Activated naive CD4-positive, alpha-beta T cell treated with anti-CD3 and anti-CD28 coated beads for 36 hours (primary cell): ENCODE measurements around the gene KCP. TPM values are rescaled to one million over a fixed set of nuclear protein-coding genes. Genes with fewer than 3 reads are reported as not detected.

ENCODE experiments used
- CTCF ChIA-PET: fragments of 350-600 bp; sonication (Branson Sonifier 250); formaldehyde crosslinking; loops from one replicate; lab custom pipeline; 2021; ENCODE audit warnings: antibody characterized with exemption; lab: Charles Lee
- DNase-seq: peaks from one replicate; pipeline ENCODE4 v3.0.0-alpha.2; 2020
- H3K27ac Mint-ChIP-seq: one replicate; pipeline ENCODE4 v1.8.0; 2021; ENCODE audit warnings: mild to moderate bottlenecking, mixed read lengths
- H3K27me3 Mint-ChIP-seq: one replicate; pipeline ENCODE4 v1.8.0; 2021; ENCODE audit warnings: low read depth, mixed read lengths
- H3K36me3 Mint-ChIP-seq: one replicate; pipeline ENCODE4 v1.8.0; 2021; ENCODE audit warnings: low read depth, mixed read lengths
- H3K4me1 Mint-ChIP-seq: one replicate; pipeline ENCODE4 v1.8.0; 2021; ENCODE audit warnings: low read depth, mixed read lengths
- H3K4me3 Mint-ChIP-seq: one replicate; pipeline ENCODE4 v1.8.0; 2021; ENCODE audit warnings: mild to moderate bottlenecking, moderate library complexity, mixed read lengths
- H3K9me3 Mint-ChIP-seq: one replicate; pipeline ENCODE4 v1.8.0; 2021; ENCODE audit warnings: mixed read lengths
- intact Hi-C: fragments of 100-400 bp; cut with micrococcal nuclease; formaldehyde crosslinking; loops from one replicate; pipeline ENCODE4 v1.15.1; 2023
- total RNA-seq, 2 experiments: library from RNA; stranded (reverse); gene quantifications; one replicate each; pipeline ENCODE4 v1.2.3, GENCODE V29; 2021

Gene KCP
- total RNA-seq = not detected

DNA sequence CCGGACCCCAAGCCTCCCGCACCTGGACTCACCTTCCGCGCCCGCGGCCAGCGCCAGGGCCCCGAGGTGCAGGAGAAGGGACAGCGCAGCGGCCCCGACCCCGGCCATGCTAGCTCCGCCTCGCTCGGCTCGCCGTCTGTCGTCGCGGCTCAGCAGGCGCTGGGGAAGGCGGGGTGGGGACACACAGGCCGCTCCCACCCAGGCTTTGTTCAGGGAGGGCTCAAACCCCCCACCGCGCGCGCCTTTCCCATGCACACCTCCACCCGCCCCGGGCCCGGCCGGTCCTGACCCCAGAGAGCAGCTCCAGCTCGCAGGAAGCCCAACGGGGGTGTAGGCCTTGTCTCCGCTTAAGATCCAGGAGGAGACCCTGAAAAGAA, at the start of gene KCP:
Gene KCP, minus strand, starts transcription at position 141 of the 377 bp plus-strand sequence. Its CDS starts 33 bp downstream, at position 108.
- no peak for DNase-seq
- Mint-ChIP-seq H3K27ac (no peak within 1 kb of the TSS), H3K4me3 (no peak within 1 kb of the TSS), H3K9me3 (no peaks in the 10 kb centered on the region), H3K36me3 (no peaks in the 10 kb centered on the region), H3K4me1 (peaks cover 9% of the 10 kb centered on the region), H3K27me3 (peaks cover 49% of the 10 kb centered on the region)
- CTCF ChIA-PET = interaction anchor here (0.8 kb wide), 1 partner anchor 181 kb away, joined by 4 read pairs; no protein-coding TSS in a partner anchor
- intact Hi-C loops = no loop called here

DNA sequence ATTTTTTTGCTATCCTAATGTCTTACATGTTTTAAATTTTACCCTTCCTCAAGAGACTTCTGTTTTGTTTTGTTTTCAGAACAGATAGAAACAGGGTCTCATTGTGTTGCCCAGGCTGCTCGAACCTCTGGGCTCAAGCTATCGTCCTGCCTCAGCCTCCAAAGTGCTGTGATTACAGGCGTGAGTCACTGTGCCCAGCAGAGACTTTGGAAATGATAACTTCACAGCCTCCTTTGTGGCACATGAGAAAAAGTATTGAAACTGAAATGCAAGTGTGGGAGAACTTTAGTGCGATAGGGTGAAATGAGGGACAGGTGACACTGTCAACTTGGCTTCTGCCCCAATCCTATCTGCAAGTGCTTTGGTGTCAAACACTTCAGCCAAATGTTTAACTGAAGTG, 48.8 kb upstream of the KCP start:
- DNase-seq = peak; percentile 39
- no peaks in the 10 kb centered on the region for H3K9me3 Mint-ChIP-seq
- no peaks in the 10 kb centered on the region for H3K27me3 Mint-ChIP-seq
- H3K4me1 Mint-ChIP-seq = peaks cover 39% of the 10 kb centered on the region
- intact Hi-C loops = no loop called here
- no peak overlapping the region for H3K27ac Mint-ChIP-seq
- CTCF ChIA-PET = interaction anchor here (0.9 kb wide), 1 partner anchor 10 kb away, joined by 3 read pairs; no protein-coding TSS in a partner anchor
- H3K4me3 Mint-ChIP-seq = no peak overlapping the region
- peaks cover 47% of the 10 kb centered on the region for H3K36me3 Mint-ChIP-seq

DNA sequence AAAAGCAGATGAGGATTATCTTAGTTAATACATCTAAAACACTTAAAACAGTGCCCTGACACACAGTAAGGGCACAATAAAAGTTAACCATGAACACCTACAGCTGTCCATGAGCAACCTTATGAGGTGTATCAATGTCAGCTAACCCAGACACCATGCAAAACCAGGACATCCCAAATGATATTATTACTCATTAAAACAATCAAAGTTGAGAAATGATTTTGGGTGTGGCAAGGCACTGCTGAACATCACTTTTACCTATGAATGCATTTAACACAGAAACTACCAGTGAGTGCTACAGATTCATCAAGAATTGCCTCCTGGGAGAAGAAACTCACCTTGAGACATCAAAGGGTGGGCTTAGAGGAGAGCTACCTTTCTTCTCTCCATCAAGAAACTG, 45.5 kb upstream of the KCP start:
- H3K4me1 Mint-ChIP-seq = peaks cover 15% of the 10 kb centered on the region
- H3K36me3 Mint-ChIP-seq = peaks cover 51% of the 10 kb centered on the region
- intact Hi-C loops = no loop called here
- H3K27me3 Mint-ChIP-seq = no peaks in the 10 kb centered on the region
- H3K9me3 Mint-ChIP-seq = no peaks in the 10 kb centered on the region
- no peak overlapping the region for H3K27ac Mint-ChIP-seq
- CTCF ChIA-PET = interaction anchor here (1.3 kb wide), 1 partner anchor 72 kb away, joined by 4 read pairs; no protein-coding TSS in a partner anchor
- no peak for DNase-seq
- H3K4me3 Mint-ChIP-seq = no peak overlapping the region

DNA sequence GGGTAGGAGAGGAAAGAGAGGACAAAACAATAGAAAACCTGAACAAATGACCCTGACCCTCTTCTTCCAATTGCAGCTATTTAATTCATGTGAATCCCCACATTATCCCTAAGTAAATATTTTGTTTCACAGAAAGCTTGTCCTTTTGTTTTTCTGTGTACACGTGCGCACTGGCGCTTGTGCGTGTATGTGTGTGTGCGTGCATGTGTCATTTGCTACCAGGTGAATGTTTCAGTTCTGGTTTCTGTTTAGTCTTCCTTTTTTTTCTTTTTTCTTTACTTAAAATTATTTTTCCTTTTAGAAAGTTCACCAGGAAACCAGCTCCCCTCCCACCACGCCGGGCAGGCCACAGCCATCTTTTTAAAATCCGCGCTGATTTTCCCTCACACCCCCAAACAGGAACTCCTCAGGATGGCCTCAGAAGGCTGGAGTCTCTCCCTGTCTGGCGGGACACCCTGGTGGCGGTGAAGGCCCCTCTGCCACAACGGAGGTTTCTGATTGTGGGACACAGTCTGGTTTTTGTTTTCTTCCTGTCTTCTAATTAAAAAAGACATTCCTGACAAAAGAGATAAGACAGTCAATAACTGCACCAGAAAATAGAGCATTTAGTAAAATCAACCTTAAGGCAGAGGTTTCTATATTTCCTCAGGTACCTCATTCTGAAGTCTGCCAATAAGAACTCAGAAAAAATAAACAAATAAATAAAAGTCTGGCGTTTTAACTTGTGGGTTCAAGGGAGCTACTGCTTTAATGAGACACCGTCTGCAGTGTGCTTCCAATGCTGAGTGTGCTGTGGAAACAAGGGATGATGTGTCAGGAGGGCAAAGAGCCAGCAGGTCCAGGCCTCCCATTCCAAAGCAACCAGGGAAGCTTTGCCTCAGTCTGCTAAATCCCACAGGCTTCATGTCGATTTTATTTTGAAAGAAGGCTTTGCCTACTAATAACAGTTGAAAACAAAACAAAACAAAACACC, 44.6 kb upstream of the KCP start:
- CTCF ChIA-PET = interaction anchor here (1.5 kb wide), 1 partner anchor 137 kb away, joined by 3 read pairs; no protein-coding TSS in a partner anchor
- Mint-ChIP-seq H3K4me1 (peaks cover 15% of the 10 kb centered on the region), H3K27ac (no peak overlapping the region), H3K9me3 (no peaks in the 10 kb centered on the region), H3K36me3 (peaks cover 51% of the 10 kb centered on the region), H3K4me3 (no peak overlapping the region), H3K27me3 (no peaks in the 10 kb centered on the region)
- intact Hi-C loops = no loop called here
- no peak for DNase-seq

DNA sequence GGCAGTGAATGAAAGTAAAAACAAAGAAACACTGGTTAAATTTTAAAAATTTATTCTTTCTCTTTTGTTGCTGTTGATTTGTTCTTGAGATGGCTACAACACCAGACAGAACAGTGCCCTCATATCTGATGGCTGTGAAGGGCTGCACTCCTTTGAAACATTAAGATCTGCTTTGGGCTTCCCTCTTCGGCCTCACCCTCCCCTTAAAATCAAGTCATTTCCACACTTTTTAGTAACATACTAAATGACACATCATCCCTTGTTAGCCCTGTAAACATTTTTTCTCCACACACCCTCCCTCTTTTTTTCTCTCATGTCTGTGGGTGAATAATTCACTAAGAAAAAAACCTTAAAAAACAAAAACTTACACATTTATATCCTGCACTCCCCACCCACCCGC, 43.6 kb upstream of the KCP start:
- intact Hi-C loops = no loop called here
- H3K4me3 Mint-ChIP-seq = no peak overlapping the region
- DNase-seq = no peak
- H3K4me1 Mint-ChIP-seq = peaks cover 7% of the 10 kb centered on the region
- H3K36me3 Mint-ChIP-seq = peaks cover 42% of the 10 kb centered on the region
- no peak overlapping the region for H3K27ac Mint-ChIP-seq
- CTCF ChIA-PET = interaction anchor here (0.7 to 1.5 kb wide), 2 partner anchors 95 to 138 kb away, joined by 3 read pairs; no protein-coding TSS in a partner anchor
- H3K9me3 Mint-ChIP-seq = no peaks in the 10 kb centered on the region
- no peaks in the 10 kb centered on the region for H3K27me3 Mint-ChIP-seq

DNA sequence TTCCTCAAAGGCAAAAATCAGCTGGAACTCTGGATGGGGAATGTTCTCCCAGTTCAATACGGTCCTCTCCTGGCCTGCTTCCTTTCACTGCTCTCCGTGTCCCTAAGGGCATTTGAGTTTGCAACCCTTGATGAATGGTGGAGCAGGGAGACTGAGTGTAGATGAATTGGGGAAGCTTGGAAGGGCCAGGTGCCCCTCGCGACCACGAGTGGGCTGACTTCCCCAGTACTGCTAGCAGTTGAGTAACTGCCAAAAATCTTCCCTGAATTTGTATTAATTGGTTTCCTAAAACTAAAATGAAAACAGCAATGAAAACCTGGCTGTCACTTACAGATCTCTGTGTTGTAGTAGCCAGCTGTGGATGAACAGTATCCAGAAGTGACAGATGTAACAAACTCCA, 40.8 kb upstream of the KCP start:
- H3K27ac Mint-ChIP-seq = no peak overlapping the region

DNA sequence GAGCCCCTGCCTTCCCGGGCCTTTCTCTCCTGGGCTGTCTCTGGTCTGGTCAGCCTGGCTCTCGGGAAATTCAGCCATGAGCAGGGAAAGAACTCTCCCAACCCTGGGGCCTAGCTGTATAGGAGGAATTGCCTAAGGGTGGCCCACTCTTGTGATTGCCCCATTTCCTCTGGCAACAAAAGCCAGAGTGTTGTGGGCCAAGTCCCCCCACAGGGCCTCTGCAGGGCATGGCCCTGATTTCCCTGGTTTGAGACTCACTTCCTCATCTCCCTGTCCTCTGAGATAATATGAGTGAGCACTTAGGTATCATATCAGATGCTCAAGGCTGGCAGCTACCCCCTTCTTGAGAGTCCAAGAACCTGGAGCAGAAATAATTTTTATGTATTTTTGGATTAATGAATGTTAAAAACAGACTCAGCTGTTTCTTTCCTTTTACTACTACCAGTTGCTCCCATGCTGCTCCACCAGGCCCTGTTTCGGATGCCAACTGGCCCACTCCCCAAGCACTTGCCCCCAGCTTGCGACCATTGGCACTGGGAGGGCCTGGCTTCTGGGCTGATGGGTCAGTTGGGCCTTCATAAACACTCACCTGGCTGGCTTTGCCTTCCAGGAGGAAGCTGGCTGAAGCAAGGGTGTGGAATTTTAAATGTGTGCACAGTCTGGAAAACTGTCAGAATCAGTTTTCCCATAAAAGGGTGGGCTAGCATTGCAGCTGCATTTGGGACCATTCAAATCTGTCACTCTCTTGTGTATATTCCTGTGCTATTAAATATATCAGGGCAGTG, 38.7 kb upstream of the KCP start:
- no peak for DNase-seq
- H3K27ac Mint-ChIP-seq = no peak overlapping the region
- no peaks in the 10 kb centered on the region for H3K27me3 Mint-ChIP-seq
- H3K4me1 Mint-ChIP-seq = no peaks in the 10 kb centered on the region
- no peaks in the 10 kb centered on the region for H3K9me3 Mint-ChIP-seq
- H3K36me3 Mint-ChIP-seq = peaks cover 15% of the 10 kb centered on the region
- CTCF ChIA-PET = interaction anchor here (2.1 kb wide), 1 partner anchor 10 kb away, joined by 10 read pairs; no protein-coding TSS in a partner anchor
- intact Hi-C loops = no loop called here
- H3K4me3 Mint-ChIP-seq = no peak overlapping the region

More for the DNA sequence above, 40.8 kb upstream of the KCP start:
- Mint-ChIP-seq H3K9me3 (no peaks in the 10 kb centered on the region), H3K4me1 (peaks cover 5% of the 10 kb centered on the region), H3K4me3 (no peak overlapping the region), H3K27me3 (no peaks in the 10 kb centered on the region), H3K36me3 (peaks cover 24% of the 10 kb centered on the region)
- DNase-seq = no peak
- intact Hi-C loops = no loop called here
- CTCF ChIA-PET = interaction anchor here (0.6 kb wide), 1 partner anchor 141 kb away, joined by 3 read pairs; no protein-coding TSS in a partner anchor

DNA sequence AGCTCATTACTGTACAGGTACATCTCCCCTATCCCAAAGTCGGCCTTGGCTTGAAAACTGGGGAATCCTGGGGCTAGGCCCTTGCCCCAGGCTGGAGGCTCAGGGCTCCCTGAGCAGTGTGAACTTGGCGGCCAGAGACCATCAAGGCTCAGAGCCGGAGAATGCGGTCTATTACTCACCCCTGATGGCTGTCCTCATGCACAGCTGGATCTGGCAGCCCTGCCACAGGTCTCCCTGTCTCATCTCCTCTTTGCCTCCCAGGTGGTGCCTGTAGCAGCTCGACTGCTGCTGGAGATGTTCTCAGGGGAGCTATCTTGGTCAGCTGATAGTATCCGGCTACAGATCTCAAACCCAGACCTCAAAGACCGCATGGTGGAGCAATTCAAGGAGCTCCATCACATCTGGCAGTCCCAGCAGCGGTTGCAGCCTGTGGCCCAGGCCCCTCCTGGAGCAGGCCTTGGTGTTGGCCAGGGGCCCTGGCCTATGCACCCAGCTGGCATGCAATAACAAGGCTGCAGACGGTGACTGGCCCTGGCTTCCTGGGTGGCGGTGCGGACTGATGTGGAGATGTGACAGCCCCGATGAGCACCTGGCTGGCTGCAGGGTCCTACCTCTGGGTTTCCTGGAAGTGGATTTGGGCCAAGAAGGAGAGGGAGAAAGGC, 37.9 kb upstream of the KCP start:
- no peak overlapping the region for H3K4me3 Mint-ChIP-seq
- H3K36me3 Mint-ChIP-seq = peaks cover 8% of the 10 kb centered on the region
- H3K27me3 Mint-ChIP-seq = no peaks in the 10 kb centered on the region
- no peaks in the 10 kb centered on the region for H3K4me1 Mint-ChIP-seq
- DNase-seq = no peak
- no peaks in the 10 kb centered on the region for H3K9me3 Mint-ChIP-seq
- no peak overlapping the region for H3K27ac Mint-ChIP-seq
- CTCF ChIA-PET = interaction anchor here (0.8 to 2.1 kb wide), 3 partner anchors 9 to 261 kb away, joined by 3 to 10 read pairs (median 3); partner anchors contain the start of gene IRF5
- intact Hi-C loops = no loop called here

DNA sequence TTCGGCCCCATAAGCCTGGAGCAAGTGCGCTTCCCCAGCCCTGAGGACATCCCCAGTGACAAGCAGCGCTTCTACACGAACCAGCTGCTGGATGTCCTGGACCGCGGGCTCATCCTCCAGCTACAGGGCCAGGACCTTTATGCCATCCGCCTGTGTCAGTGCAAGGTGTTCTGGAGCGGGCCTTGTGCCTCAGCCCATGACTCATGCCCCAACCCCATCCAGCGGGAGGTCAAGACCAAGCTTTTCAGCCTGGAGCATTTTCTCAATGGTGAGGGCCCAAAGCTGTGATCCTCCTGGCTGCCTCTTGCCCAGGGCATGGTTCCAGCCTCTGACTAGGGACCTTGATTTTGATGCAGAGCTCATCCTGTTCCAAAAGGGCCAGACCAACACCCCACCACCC, 37.3 kb upstream of the KCP start:
- CTCF ChIA-PET = interaction anchor here (0.6 to 2.1 kb wide), 5 partner anchors 8 to 262 kb away, joined by 3 to 10 read pairs (median 3); partner anchors contain the start of gene IRF5
- Mint-ChIP-seq H3K4me3 (no peak overlapping the region), H3K27ac (no peak overlapping the region), H3K27me3 (no peaks in the 10 kb centered on the region), H3K9me3 (no peaks in the 10 kb centered on the region), H3K4me1 (no peaks in the 10 kb centered on the region), H3K36me3 (peaks cover 4% of the 10 kb centered on the region)
- DNase-seq = no peak
- intact Hi-C loops = no loop called here

DNA sequence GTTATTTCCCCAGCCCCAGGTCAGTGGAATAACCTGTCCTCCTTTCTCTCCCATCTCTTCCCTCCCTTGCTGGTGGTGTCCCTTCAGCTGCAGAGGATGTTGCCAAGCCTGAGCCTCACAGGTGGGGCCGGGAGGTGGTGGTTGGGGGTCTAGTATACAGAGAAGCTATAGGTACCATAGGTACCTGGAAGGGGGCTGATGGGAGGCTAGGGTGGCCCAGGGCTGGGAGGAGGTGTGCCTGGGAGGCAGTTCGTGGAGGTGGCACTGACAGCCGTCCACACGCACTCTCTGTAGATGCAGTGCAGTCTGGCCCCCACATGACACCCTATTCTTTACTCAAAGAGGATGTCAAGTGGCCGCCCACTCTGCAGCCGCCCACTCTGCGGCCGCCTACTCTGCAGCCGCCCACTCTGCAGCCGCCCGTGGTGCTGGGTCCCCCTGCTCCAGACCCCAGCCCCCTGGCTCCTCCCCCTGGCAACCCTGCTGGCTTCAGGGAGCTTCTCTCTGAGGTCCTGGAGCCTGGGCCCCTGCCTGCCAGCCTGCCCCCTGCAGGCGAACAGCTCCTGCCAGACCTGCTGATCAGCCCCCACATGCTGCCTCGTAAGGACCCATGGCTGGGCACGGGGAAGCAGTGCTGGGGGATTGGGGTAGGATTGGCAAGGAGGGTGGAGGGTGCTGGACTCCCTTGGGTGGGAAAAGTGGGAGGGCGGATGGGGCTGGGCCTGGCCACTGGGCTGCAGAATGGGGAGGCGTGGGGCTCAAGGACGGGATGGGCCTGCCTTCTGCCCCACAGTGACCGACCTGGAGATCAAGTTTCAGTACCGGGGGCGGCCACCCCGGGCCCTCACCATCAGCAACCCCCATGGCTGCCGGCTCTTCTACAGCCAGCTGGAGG, 36.7 kb upstream of the KCP start:
- CTCF ChIA-PET = interaction anchor here (0.6 to 2.1 kb wide), 5 partner anchors 8 to 262 kb away, joined by 3 to 10 read pairs (median 3); partner anchors contain the start of gene IRF5
- Mint-ChIP-seq H3K27ac (no peak overlapping the region), H3K4me1 (no peaks in the 10 kb centered on the region), H3K9me3 (no peaks in the 10 kb centered on the region), H3K4me3 (no peak overlapping the region), H3K36me3 (peaks cover 4% of the 10 kb centered on the region), H3K27me3 (no peaks in the 10 kb centered on the region)
- intact Hi-C loops = no loop called here
- no peak for DNase-seq
